Stimulated activated naive CD4-positive, alpha-beta T cell (primary cell): Measurements from ENCODE around the gene KCNT1.

Experiments
- DNase-seq, 6 experiments: peaks; one replicate each; lab custom pipeline; 2025; lab: John Stamatoyannopoulos, UW

Gene KCNT1

GRCh38 chr9:135768516-135769218 is 66.7 kb downstream of the KCNT1 start:
- DNase-seq, result no peak

GRCh38 chr9:135769489-135770202 is 67.7 kb downstream of the KCNT1 start:
- DNase-seq, result no peak

- no peak for DNase-seq
These were observed 68.2 kb downstream of the KCNT1 start for GRCh38 chr9:135770203-135770535.

GRCh38 chr9:135770771-135771170 is 68.8 kb downstream of the KCNT1 start:
- no peak for DNase-seq

GRCh38 chr9:135771401-135772051 is 69.5 kb downstream of the KCNT1 start:
- no peak for DNase-seq

GRCh38 chr9:135772056-135772646 is 70.2 kb downstream of the KCNT1 start:
- DNase-seq, result no peak

- DNase-seq, result no peak
These were observed 70.9 kb downstream of the KCNT1 start for GRCh38 chr9:135772702-135773493.

- no peak for DNase-seq
These were observed 71.7 kb downstream of the KCNT1 start for GRCh38 chr9:135773530-135774238.

- DNase-seq, result no peak
These were observed 72.3 kb downstream of the KCNT1 start for GRCh38 chr9:135774239-135774747.

GRCh38 chr9:135774794-135775525 is 73.0 kb downstream of the KCNT1 start:
- no peak for DNase-seq

- DNase-seq, result no peak
These were observed 73.9 kb downstream of the KCNT1 start for GRCh38 chr9:135775911-135776310.

GRCh38 chr9:135776893-135777622 is 75.1 kb downstream of the KCNT1 start:
- DNase-seq, result no peak

GRCh38 chr9:135777623-135778177 is 75.7 kb downstream of the KCNT1 start:
- no peak for DNase-seq

- DNase-seq, result no peak
These were observed 76.4 kb downstream of the KCNT1 start for GRCh38 chr9:135778421-135778820.

- no peak for DNase-seq
These were observed 77.6 kb downstream of the KCNT1 start for GRCh38 chr9:135779571-135779970.

GRCh38 chr9:135780086-135780485 is 78.1 kb downstream of the KCNT1 start:
- DNase-seq, result no peak

GRCh38 chr9:135780626-135781025 is 78.6 kb downstream of the KCNT1 start:
- DNase-seq, result no peak

GRCh38 chr9:135782946-135783345 is 81.0 kb downstream of the KCNT1 start:
- DNase-seq, result no peak

GRCh38 chr9:135783540-135784245 is 81.7 kb downstream of the KCNT1 start:
- no peak for DNase-seq
